Measurements from ENCODE around the gene EXD1.
A peak's percentile ranks its signal among the peaks of the same experiment; 100 is the strongest.
"Not testable (repeated sequence)": the region's sequence is repeated elsewhere in the genome, so short reads cannot be mapped to it uniquely, and the experiment has no call there.

Gene EXD1

DNA sequence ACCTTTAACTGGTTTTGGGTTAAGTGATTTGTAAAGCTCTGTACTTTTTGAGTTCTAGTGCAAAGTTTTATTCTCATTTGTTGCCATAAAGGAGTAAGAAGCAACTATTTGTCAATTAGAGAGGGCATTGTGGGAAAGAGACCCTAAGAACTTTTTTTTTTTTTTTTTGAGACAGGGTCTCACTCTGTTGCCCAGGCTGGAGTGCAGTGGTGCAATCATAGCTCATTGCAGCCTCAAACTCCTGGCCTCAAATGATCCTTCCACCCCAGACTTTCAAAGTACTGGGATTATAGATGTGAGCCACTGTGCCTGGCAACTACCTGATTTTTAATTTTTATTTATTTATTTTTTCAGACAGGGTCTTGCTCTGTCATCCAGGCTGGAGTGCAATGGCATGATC, 5.4 kb upstream of the EXD1 start:
- no peak overlapping the region for H3K4me3 ChIP-seq
- intact Hi-C loops (cut with DNase I; ENCODE audit: low total_unique reads), result no loop called here
- H3K27ac ChIP-seq, result no peak overlapping the region
- H3K27me3 ChIP-seq, result no peaks in the 10 kb centered on the region
- no peaks in the 10 kb centered on the region for H3K9me3 ChIP-seq
- peaks cover 0 to 2% (median 0%) of the 10 kb centered on the region in 3 donors for H3K36me3 ChIP-seq
- no peak for DNase-seq
- H3K4me1 ChIP-seq, result peaks cover 0 to 18% (median 6%) of the 10 kb centered on the region in 4 donors
- TF ChIP-seq, protein P1, sequence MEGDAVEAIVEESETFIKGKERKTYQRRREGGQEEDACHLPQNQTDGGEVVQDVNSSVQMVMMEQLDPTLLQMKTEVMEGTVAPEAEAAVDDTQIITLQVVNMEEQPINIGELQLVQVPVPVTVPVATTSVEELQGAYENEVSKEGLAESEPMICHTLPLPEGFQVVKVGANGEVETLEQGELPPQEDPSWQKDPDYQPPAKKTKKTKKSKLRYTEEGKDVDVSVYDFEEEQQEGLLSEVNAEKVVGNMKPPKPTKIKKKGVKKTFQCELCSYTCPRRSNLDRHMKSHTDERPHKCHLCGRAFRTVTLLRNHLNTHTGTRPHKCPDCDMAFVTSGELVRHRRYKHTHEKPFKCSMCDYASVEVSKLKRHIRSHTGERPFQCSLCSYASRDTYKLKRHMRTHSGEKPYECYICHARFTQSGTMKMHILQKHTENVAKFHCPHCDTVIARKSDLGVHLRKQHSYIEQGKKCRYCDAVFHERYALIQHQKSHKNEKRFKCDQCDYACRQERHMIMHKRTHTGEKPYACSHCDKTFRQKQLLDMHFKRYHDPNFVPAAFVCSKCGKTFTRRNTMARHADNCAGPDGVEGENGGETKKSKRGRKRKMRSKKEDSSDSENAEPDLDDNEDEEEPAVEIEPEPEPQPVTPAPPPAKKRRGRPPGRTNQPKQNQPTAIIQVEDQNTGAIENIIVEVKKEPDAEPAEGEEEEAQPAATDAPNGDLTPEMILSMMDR (IDR thresholded peaks at IDR 0.05), result no peak

DNA sequence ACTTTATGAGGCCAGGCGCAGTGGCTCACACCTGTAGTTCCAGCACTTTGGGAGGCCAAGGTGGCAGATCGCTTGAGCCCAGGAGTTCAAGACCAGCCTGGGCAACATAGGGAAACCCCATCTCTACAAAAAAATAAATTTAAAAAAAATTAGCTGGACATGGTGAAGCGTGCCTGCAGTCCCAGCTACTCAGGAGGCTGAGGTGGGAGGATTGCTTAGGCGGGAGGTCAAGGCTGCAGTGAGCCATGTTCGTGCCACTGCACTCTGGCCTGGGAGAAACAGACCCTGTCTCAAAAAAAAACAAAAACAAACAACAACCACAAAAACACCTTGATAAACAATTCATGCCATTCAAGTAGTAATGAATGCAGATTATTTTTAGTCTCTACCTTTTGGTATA, 4.7 kb upstream of the EXD1 start:
- intact Hi-C loops (cut with DNase I; ENCODE audit: low total_unique reads); H3K9me3 ChIP-seq; H3K27ac ChIP-seq; H3K27me3 ChIP-seq; DNase-seq; H3K36me3 ChIP-seq; H3K4me3 ChIP-seq: not testable (repeated sequence)
- peaks cover 0 to 23% (median 8%) of the 10 kb centered on the region in 4 donors for H3K4me1 ChIP-seq

DNA sequence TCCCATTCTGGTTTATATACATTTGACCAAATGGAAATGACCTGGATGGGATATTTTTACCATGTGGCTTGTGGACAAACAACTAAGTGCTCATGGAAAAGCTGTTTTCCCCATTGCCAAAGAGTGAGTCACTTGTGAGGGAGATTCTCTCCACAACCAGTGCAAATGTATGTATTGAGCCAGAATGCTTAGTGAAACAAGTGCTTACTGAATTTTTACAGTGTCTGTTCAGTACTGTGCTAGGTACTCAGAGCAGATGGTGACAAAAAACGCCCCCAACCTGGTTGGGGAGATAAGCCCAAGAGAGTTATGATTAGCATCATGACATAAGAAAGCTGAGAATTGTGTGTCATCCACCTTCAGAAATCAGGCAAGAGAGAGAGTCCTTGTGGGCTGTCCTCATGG, 2.8 kb upstream of the EXD1 start:
- H3K36me3 ChIP-seq, result no peaks in the 10 kb centered on the region
- no peak overlapping the region for H3K27ac ChIP-seq
- intact Hi-C loops (cut with DNase I; ENCODE audit: low total_unique reads), result loop anchor here (5.0 kb wide), 1 partner anchor 184 kb away; the partner anchor contains the start of gene RTF1
- no peak for DNase-seq
- H3K9me3 ChIP-seq, result no peaks in the 10 kb centered on the region
- no peaks in the 10 kb centered on the region for H3K27me3 ChIP-seq
- TF ChIP-seq, protein P1 (IDR thresholded peaks at IDR 0.05), result no peak
- H3K4me3 ChIP-seq, result no peak overlapping the region
- peaks cover 0 to 23% (median 8%) of the 10 kb centered on the region in 4 donors for H3K4me1 ChIP-seq

DNA sequence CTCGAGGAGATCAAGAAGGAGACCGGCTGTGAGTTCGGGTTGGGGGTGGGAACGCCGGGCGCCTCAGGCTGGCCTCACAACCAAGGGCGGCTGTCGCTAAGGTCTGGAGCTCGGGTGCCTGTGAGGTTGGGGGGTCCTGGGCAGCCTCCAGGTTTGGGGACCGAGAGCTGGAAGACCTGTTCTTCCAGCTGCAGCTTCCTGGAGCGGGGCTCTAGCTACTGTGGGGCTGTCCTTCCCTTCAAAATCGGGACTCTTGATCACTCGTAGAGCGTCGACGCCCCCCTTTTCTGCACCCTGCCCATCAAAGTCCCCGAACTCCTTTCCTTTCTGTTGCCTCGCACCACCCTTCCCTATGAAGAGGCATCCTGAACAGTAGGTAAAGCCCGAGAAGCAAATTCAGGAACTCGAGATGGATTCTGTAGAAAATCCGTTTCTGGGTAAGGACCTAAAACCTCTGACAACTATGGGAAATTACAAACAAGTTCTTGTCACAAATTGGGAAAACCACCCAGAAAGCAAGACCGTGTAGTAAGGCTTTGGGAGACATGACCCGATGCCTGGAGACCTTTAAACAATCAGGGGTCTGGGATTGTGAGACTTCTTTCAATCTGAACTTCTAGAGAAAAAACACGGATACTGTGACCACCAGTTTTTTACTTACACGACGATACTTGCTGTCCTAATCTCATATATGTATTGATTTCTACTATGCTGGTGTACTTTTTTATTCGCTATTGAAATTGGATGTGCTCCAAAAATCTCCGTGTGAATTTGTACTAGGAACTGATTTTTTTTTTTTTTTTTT, 1.1 kb upstream of the EXD1 start:
- DNase-seq, result no peak
- Histone ChIP-seq H3K4me3 (peak overlapping the region; percentile 74 to 81), H3K27ac (peak overlapping the region; percentile 85 to 92), H3K4me1 (peaks cover 0 to 23% (median 8%) of the 10 kb centered on the region in 4 donors), H3K9me3 (no peaks in the 10 kb centered on the region), H3K27me3 (no peaks in the 10 kb centered on the region), H3K36me3 (no peaks in the 10 kb centered on the region)
- intact Hi-C loops (cut with DNase I; ENCODE audit: low total_unique reads), result loop anchor here (2.0 to 5.0 kb wide), 2 partner anchors 53 to 186 kb away; partner anchors contain the start of gene RTF1
- TF ChIP-seq, protein P1 (IDR thresholded peaks at IDR 0.05), result no peak

DNA sequence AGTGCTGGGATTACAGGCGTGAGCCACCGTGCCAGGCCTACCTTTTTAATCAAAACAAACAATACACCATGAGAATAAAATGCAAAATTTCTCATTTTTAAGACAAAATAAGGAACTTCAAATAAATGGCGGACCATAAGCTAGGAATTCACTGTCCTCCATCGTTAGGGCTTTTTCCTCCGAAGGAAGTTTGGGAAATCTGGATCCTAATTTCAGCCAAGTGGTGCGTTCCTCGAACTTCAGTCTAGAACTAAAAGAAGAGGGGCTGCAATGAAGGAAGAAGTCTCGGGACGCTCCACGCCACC, 260 bp downstream of the EXD1 start:
- no peaks in the 10 kb centered on the region for H3K36me3 ChIP-seq
- H3K9me3 ChIP-seq, result no peaks in the 10 kb centered on the region
- intact Hi-C loops (cut with DNase I; ENCODE audit: low total_unique reads), result loop anchor here (2.0 to 5.0 kb wide), 2 partner anchors 55 to 187 kb away; partner anchors contain the start of gene RTF1
- no peaks in the 10 kb centered on the region for H3K27me3 ChIP-seq
- H3K4me3 ChIP-seq, result peak overlapping the region; percentile 74 to 81
- TF ChIP-seq, protein P1 (IDR thresholded peaks at IDR 0.05), result no peak
- peaks cover 0 to 23% (median 8%) of the 10 kb centered on the region in 4 donors for H3K4me1 ChIP-seq
- DNase-seq, result no peak
- H3K27ac ChIP-seq, result peak overlapping the region; percentile 85 to 92

DNA sequence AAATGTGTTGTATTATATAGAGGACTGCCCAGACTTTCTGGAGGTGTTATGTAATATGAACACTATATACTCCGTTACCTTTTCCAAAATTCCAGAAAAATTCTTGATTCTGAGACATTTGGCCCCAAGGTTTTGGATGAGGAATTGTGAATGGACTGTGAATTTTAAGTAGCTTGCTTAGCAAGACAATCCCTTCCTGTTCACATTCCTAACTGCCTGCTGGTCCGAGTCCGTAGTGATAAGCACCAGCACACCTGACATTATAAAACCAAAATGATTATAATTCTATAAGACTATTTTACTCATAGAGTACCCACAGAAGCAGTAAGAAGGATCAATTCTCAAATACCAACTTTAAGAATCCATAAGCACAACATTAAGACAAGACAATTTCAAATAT, 11.2 kb downstream of the EXD1 start:
- no peak for DNase-seq
- intact Hi-C loops (cut with DNase I; ENCODE audit: low total_unique reads), result no loop called here
- Histone ChIP-seq H3K36me3 (no peaks in the 10 kb centered on the region), H3K9me3 (no peaks in the 10 kb centered on the region), H3K27ac (no peak overlapping the region), H3K4me3 (no peak overlapping the region), H3K27me3 (peaks cover 0 to 31% of the 10 kb centered on the region in 2 donors), H3K4me1 (no peaks in the 10 kb centered on the region)
- TF ChIP-seq, protein P1 (IDR thresholded peaks at IDR 0.05), result no peak
